Measurements from ENCODE around the gene CACNA2D3.

Gene CACNA2D3

GRCh38 chr3:54875596-54876268, 753.4 kb downstream of the CACNA2D3 start:
- no peaks in the 10 kb centered on the region for H3K27me3 ChIP-seq
- DNase-seq = no peak
- no peak overlapping the region for H3K4me3 ChIP-seq
- H3K9me3 ChIP-seq = no peaks in the 10 kb centered on the region
- no peak for TF ChIP-seq CTCF (IDR thresholded peaks at IDR 0.05)
- intact Hi-C loops (cut with DNase I; ENCODE audit: low total_unique reads) = no loop called here
- H3K36me3 ChIP-seq = no peaks in the 10 kb centered on the region
- H3K4me1 ChIP-seq = no peaks in the 10 kb centered on the region
- H3K27ac ChIP-seq = no peak overlapping the region

- intact Hi-C loops (cut with DNase I; ENCODE audit: low total_unique reads) = no loop called here
- no peaks in the 10 kb centered on the region for H3K4me1 ChIP-seq
- no peak overlapping the region for H3K27ac ChIP-seq
- no peak for DNase-seq
- H3K27me3 ChIP-seq = no peaks in the 10 kb centered on the region
- H3K36me3 ChIP-seq = no peaks in the 10 kb centered on the region
- no peak for TF ChIP-seq CTCF (IDR thresholded peaks at IDR 0.05)
- no peaks in the 10 kb centered on the region for H3K9me3 ChIP-seq
- no peak overlapping the region for H3K4me3 ChIP-seq
Observed at GRCh38 chr3:54876694-54877093, 754.3 kb downstream of the CACNA2D3 start.

- Histone ChIP-seq H3K4me3 (no peak overlapping the region), H3K27ac (no peak overlapping the region), H3K9me3 (no peaks in the 10 kb centered on the region), H3K4me1 (peaks cover 0 to 5% (median 0%) of the 10 kb centered on the region in 4 donors), H3K27me3 (no peaks in the 10 kb centered on the region), H3K36me3 (no peaks in the 10 kb centered on the region)
- intact Hi-C loops (cut with DNase I; ENCODE audit: low total_unique reads) = no loop called here
- no peak for DNase-seq
- TF ChIP-seq CTCF (IDR thresholded peaks at IDR 0.05) = no peak
Observed at GRCh38 chr3:54877730-54878129, 755.4 kb downstream of the CACNA2D3 start.

GRCh38 chr3:54878145-54878544, 755.8 kb downstream of the CACNA2D3 start:
- Histone ChIP-seq H3K4me3 (no peak overlapping the region), H3K27me3 (no peaks in the 10 kb centered on the region), H3K27ac (no peak overlapping the region), H3K36me3 (no peaks in the 10 kb centered on the region), H3K9me3 (no peaks in the 10 kb centered on the region), H3K4me1 (peaks cover 0 to 5% (median 0%) of the 10 kb centered on the region in 4 donors)
- intact Hi-C loops (cut with DNase I; ENCODE audit: low total_unique reads) = no loop called here
- DNase-seq = no peak
- TF ChIP-seq CTCF (IDR thresholded peaks at IDR 0.05) = no peak

- no peaks in the 10 kb centered on the region for H3K27me3 ChIP-seq
- H3K9me3 ChIP-seq = no peaks in the 10 kb centered on the region
- no peak overlapping the region for H3K27ac ChIP-seq
- intact Hi-C loops (cut with DNase I; ENCODE audit: low total_unique reads) = no loop called here
- no peak overlapping the region for H3K4me3 ChIP-seq
- no peaks in the 10 kb centered on the region for H3K36me3 ChIP-seq
- no peak for TF ChIP-seq CTCF (IDR thresholded peaks at IDR 0.05)
- no peak for DNase-seq
- H3K4me1 ChIP-seq = peaks cover 0 to 5% (median 0%) of the 10 kb centered on the region in 4 donors
Observed at GRCh38 chr3:54882129-54882833, 759.9 kb downstream of the CACNA2D3 start.
